ENCODE results near the gene GET4. TPM values are rescaled to one million over a fixed set of nuclear protein-coding genes. Genes with fewer than 3 reads are reported as not detected.

Gene GET4
- total and polyA plus RNA-seq, 2 of the 8 experiments (the other 6 are each of a cell fraction or from before 2014, with no cell fraction given), result 56.7 to 74.1 TPM

GRCh38 chr7:877312-878232 is 1.2 kb downstream of the GET4 start (continued):
- TF ChIP-seq RBBP5 (IDR thresholded peaks at IDR 0.05; ENCODE audit: borderline replicate concordance, low read depth, low read length) (no peak), GABPA (IDR thresholded peaks at IDR 0.05; ENCODE audit: borderline replicate concordance, insufficient read depth, low read length) (no peak), CHD1 (IDR thresholded peaks at IDR 0.05; ENCODE audit: low read depth, low read length) (no peak)

Measured in H1 (cell line).